Activated CD4-positive, alpha-beta T cell treated with anti-CD3 and anti-CD28 coated beads, Interleukin-2, amount 50 U/mL, for 48 hours (primary cell): ENCODE data around the gene UBR4.

Experiments
- DNase-seq, 2 experiments: peaks; one replicate each; pipeline ENCODE4 v3.0.0-alpha.2; 2020

UBR4 gene

DNA sequence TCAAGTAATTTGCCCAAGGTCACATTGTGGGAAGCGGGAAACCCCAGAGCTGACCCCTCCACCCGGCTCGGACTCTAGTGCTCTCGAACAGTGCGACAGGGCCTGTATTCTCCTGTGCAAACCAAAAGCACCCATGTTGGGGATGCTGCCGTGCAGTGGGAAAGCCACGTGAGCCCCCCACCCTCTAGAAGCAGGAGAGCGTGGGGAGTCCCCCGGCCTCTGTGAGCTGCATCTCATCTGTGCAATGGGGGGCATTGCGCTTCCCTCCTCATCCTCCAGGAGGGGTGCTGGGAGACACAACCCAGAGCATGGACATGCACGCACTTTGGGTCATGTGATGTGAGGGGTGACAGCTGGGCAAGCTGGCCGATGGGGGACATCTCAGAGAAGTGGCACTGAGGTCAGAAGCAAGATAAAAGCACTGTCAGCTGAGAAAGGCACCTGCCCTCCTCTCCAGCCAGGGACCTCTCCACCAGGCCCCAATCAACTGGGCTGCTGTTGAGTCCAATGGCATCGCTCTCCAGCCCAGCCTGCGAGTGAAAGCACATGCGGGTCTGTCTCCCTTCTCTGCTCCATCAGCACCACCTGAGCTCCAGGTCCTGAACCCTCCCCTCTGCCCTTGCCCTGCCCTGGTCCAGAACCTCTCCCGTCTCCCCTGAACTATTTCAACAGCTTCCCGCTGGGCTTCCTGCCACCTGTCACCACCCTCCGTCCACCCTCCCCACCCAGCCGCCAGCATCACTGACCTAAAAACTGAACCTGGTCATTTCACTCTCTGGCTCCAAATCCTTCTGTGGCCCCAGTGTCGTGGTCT is 177.2 kb downstream of the UBR4 start:
- DNase-seq: no peak

DNA sequence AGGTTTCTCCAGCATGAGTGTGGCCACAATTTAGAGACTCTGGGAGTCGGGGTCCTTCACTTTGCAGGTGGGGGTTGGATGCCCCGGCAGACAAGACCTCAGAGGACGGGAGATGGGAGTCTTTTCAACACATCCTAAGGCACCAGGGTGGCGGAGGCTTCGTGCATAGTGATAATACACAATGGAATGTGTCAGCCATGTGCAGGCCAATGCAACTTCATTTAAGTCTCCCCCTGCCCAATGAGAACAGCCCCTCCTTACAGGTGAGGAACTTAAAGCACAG is 177.7 kb downstream of the UBR4 start:
- no peak for DNase-seq

DNA sequence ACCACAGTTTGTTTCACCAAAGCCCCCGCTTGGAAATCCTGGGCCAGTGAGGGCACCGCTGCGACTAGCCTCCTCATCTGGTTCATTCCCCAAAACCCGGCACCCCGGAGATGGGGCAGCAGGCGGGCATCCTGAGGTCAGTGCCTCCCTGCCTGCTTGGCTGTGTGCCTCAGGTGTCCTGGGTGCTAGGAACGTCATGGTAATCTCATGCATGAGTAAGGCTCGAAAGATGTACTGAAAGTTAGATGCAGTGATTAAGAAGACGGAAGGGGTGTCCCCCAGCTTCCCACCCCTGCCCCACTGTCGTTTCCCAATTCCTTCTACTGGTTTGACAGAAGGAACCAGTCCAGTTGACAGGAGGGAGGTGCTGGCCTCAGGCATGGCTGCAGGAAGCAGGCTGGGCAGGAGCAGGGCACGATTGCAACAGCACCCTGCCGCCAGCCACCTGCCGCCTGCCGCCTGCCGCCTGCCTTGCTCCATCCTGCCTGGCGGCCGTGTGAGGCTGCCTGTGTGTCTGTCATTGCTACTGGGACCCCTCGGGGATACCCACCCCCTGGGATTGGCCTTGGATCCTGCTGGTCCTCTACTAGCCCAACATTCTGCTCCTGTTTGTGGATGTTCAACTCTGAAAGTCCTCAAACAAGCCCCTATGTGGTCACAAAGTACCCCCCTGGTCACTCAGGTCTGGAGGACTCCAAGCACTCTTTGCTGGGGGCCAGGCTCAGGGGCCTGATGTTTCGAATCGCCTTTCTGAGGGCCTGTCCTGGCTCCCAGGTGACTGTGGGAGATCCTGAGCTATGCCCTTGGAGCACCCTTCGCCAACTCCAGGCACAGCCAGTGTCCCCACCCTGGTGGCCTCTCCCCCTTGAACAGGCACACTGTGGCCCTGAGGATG is 180.6 kb downstream of the UBR4 start:
- DNase-seq: no peak

DNA sequence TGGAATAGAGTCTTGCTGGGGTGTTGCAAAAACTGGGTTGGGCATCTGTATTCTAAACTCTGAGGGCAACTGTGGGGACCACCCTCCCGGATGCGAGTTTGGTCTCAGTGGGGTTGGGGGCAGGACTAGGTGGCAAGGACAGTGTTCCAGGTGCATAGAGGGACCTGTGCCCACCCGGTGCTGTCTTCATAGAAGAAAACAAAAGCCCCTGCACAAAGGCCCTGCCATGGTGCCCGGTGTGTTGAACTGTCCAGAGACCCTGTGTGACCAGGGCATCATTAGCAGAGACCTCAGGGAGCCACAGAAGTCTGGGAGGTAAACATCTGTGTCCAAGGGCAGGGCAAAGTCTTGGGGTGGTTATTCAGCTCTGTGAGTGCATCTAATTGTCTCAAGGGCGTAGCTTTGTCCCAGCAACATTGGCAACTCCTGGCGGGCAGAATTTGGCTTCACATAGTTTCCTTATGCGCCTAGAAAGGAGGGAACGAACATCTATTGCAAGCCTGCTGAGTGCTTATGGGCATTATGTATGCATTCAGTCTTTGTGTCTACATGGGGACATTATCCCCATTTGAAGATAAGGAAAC is 181.4 kb downstream of the UBR4 start:
- DNase-seq: no peak

DNA sequence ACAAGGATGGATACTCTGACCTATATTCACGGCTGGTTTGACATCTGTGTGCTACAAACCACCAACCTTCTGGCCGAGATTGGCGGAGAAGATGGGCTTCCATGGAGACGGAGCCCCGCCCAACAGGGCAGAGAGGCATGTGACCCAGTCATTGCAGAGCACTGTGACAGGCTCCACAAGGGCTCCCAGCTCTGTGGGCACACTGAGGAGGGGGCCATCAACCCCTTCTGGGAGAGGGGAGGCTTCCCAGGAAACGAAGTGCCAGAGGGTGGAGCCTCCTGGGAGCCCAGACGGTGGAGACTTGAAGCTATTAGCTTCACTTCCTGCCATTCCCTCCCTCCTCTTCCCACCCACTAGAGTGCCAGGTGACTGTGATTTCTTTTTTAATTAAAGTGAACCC is 182.0 kb downstream of the UBR4 start:
- DNase-seq: no peak
